Measurements from ENCODE around the gene GRAP2. TPM values are rescaled to one million over a fixed set of nuclear protein-coding genes. Genes with fewer than 3 reads are reported as not detected.

The GRAP2 gene
- total and polyA plus RNA-seq, 9 of the 15 experiments (the other 6 are each of a cell fraction or from before 2014, with no cell fraction given): 4.8 to 88.7 (median 60.4) TPM

- TF ChIP-seq ZNF407 (IDR thresholded peaks at IDR 0.05; ENCODE audit: low read depth) (no peak), EP400 (IDR thresholded peaks at IDR 0.05) (peak; percentile 68), SMAD1 (IDR thresholded peaks at IDR 0.05; ENCODE audit: low read depth, low read length, partially characterized antibody) (peak; percentile 59), CCNT2 (IDR thresholded peaks at IDR 0.05; ENCODE audit: borderline replicate concordance, extremely low read depth, insufficient read length, low read depth, low read length) (peak; percentile 84), KLF1 (tag; IDR thresholded peaks at IDR 0.05) (no peak), RAD51 (IDR thresholded peaks at IDR 0.05; ENCODE audit: borderline replicate concordance, low read depth) (no peak), TOE1 (IDR thresholded peaks at IDR 0.05; ENCODE audit: borderline replicate concordance) (no peak), TOE1 (CRISPR knock-in tag; IDR thresholded peaks at IDR 0.05; ENCODE audit: borderline replicate concordance, low read depth) (no peak), PKNOX1 (IDR thresholded peaks at IDR 0.05) (peak; percentile 48; the same call in 1 of the 2 replicates), ZNF583 (CRISPR knock-in tag; IDR thresholded peaks at IDR 0.05) (no peak), ILK (tag; IDR thresholded peaks at IDR 0.05; ENCODE audit: borderline replicate concordance, low read depth) (no peak), HINFP (tag; conservative IDR thresholded peaks at IDR 0.05; ENCODE audit: low read depth) (no peak), FUS (optimal IDR thresholded peaks at IDR 0.05; ENCODE audit: low read depth, low read length) (no peak), OTX1 (CRISPR knock-in tag; IDR thresholded peaks at IDR 0.05) (no peak), ZNF184 (CRISPR knock-in tag; IDR thresholded peaks at IDR 0.05) (no peak), SIX5 (IDR thresholded peaks at IDR 0.05; ENCODE audit: borderline replicate concordance in 1 of 2, insufficient read depth in 1 of 2, low read depth in 1 of 2, low read length in 2 of 2) (no peak), GTF2F1 (IDR thresholded peaks at IDR 0.05; ENCODE audit: low read depth, low read length) (no peak)
Observed at GRCh38 chr22:39946503-39947219, 45.8 kb downstream of the GRAP2 start (continued).

Measured in K562 (cell line).